ENCODE results near the gene SLC9A9.
A peak's percentile ranks its signal among the peaks of the same experiment; 100 is the strongest.

Gene SLC9A9

GRCh38 chr3:143484846-143485512, 363.3 kb downstream of the SLC9A9 start:
- DNase-seq = no peak

- no peak for DNase-seq
Measured at GRCh38 chr3:143483214-143483613, 365.1 kb downstream of the SLC9A9 start.

GRCh38 chr3:143482106-143483088, 365.9 kb downstream of the SLC9A9 start:
- no peak for DNase-seq

- no peak for DNase-seq
Measured at GRCh38 chr3:143480344-143480743, 367.9 kb downstream of the SLC9A9 start.

- DNase-seq = no peak
Measured at GRCh38 chr3:143479727-143480126, 368.5 kb downstream of the SLC9A9 start.

- no peak for DNase-seq
Measured at GRCh38 chr3:143478115-143478693, 370.1 kb downstream of the SLC9A9 start.

- DNase-seq = no peak
Measured at GRCh38 chr3:143476965-143477640, 371.2 kb downstream of the SLC9A9 start.

GRCh38 chr3:143475981-143476380, 372.3 kb downstream of the SLC9A9 start:
- DNase-seq = no peak

GRCh38 chr3:143472731-143473523, 375.3 kb downstream of the SLC9A9 start:
- DNase-seq = no peak

GRCh38 chr3:143471705-143472104, 376.6 kb downstream of the SLC9A9 start:
- no peak for DNase-seq

- no peak for DNase-seq
Measured at GRCh38 chr3:143469159-143469558, 379.1 kb downstream of the SLC9A9 start.

- DNase-seq = no peak
Measured at GRCh38 chr3:143465666-143466065, 382.6 kb downstream of the SLC9A9 start.

GRCh38 chr3:143464850-143465249, 383.4 kb downstream of the SLC9A9 start:
- DNase-seq = peak; percentile 1

- DNase-seq = no peak
Measured at GRCh38 chr3:143455480-143455879, 392.8 kb downstream of the SLC9A9 start.

- no peak for DNase-seq
Measured at GRCh38 chr3:143450632-143451031, 397.6 kb downstream of the SLC9A9 start.

- DNase-seq = no peak
Measured at GRCh38 chr3:143447491-143447890, 400.8 kb downstream of the SLC9A9 start.

GRCh38 chr3:143445118-143445517, 403.1 kb downstream of the SLC9A9 start:
- DNase-seq = no peak

- DNase-seq = no peak
Measured at GRCh38 chr3:143443851-143444331, 404.4 kb downstream of the SLC9A9 start.

- DNase-seq = no peak
Measured at GRCh38 chr3:143442814-143443447, 405.3 kb downstream of the SLC9A9 start.

- DNase-seq = no peak
Measured at GRCh38 chr3:143441516-143442171, 406.6 kb downstream of the SLC9A9 start.

GRCh38 chr3:143439817-143440216, 408.5 kb downstream of the SLC9A9 start:
- no peak for DNase-seq

Measured in NCI-H1092 (cell line).